Stimulated activated CD4-positive, alpha-beta T cell treated with anti-CD3 and anti-CD28 coated beads, Interleukin-12 subunit alpha, Interleukin-12 subunit beta, amount 100 ng/mL, for 24 hours (primary cell): ENCODE results near the gene SGPP1.
"Not testable (repeated sequence)": the region's sequence is repeated elsewhere in the genome, so short reads cannot be mapped to it uniquely, and the experiment has no call there.

Experiments
- DNase-seq, 2 experiments: peaks; one replicate each; pipeline ENCODE4 v3.0.0-alpha.2; 2020; ENCODE audit warnings: low read depth in 2 of 2

SGPP1 gene

GRCh38 chr14:63727736-63728728 lies at the start of gene SGPP1:
Gene SGPP1, minus strand, starts transcription at chr14:63728065. Its CDS starts 121 bp downstream, at chr14:63727944.
- DNase-seq, result peak; percentile 57 to 64

- DNase-seq, result no peak
Measured at GRCh38 chr14:63777024-63777423, 49.2 kb upstream of the SGPP1 start.

- no peak for DNase-seq
Measured at GRCh38 chr14:63773504-63773903, 45.6 kb upstream of the SGPP1 start.

- no peak for DNase-seq
Measured at GRCh38 chr14:63770187-63770807, 42.4 kb upstream of the SGPP1 start.

- DNase-seq, result no peak
Measured at GRCh38 chr14:63766611-63767010, 38.7 kb upstream of the SGPP1 start.

GRCh38 chr14:63764620-63765139 lies 36.8 kb upstream of the SGPP1 start:
- DNase-seq, result no peak

- no peak for DNase-seq
Measured at GRCh38 chr14:63764103-63764502, 36.2 kb upstream of the SGPP1 start.

GRCh38 chr14:63761351-63762117 lies 33.7 kb upstream of the SGPP1 start:
- DNase-seq, result no peak

- no peak for DNase-seq
Measured at GRCh38 chr14:63760014-63760413, 32.1 kb upstream of the SGPP1 start.

- DNase-seq, result no peak
Measured at GRCh38 chr14:63759456-63759855, 31.6 kb upstream of the SGPP1 start.

- DNase-seq, result no peak
Measured at GRCh38 chr14:63757211-63757610, 29.3 kb upstream of the SGPP1 start.

GRCh38 chr14:63752449-63753169 lies 24.7 kb upstream of the SGPP1 start:
- no peak for DNase-seq

GRCh38 chr14:63751076-63751475 lies 23.2 kb upstream of the SGPP1 start:
- not testable (repeated sequence) for DNase-seq

GRCh38 chr14:63747846-63748245 lies 20.0 kb upstream of the SGPP1 start:
- no peak for DNase-seq

- DNase-seq, result no peak
Measured at GRCh38 chr14:63745858-63746425, 18.1 kb upstream of the SGPP1 start.

- no peak for DNase-seq
Measured at GRCh38 chr14:63745272-63745671, 17.4 kb upstream of the SGPP1 start.

- no peak for DNase-seq
Measured at GRCh38 chr14:63737582-63738006, 9.7 kb upstream of the SGPP1 start.

- no peak for DNase-seq
Measured at GRCh38 chr14:63735720-63736119, 7.9 kb upstream of the SGPP1 start.

GRCh38 chr14:63730659-63731058 lies 2.8 kb upstream of the SGPP1 start:
- DNase-seq, result no peak

- peak in 1 of 2 experiments; percentile 9 for DNase-seq
Measured at GRCh38 chr14:63727231-63727735, 582 bp downstream of the SGPP1 start.

GRCh38 chr14:63726499-63726898 lies 1.4 kb downstream of the SGPP1 start:
- no peak for DNase-seq
